Lung (tissue), 12 donors: ENCODE results near the gene UBR4. TPM values are rescaled to one million over a fixed set of nuclear protein-coding genes. Genes with fewer than 3 reads are reported as not detected.

Source experiments
- ATAC-seq: fragments of 200-7000 bp; cut with Tn5 transposase; one replicate; pipeline ENCODE4 v1.9.1; 2020; ENCODE audit warnings: moderate number of reproducible peaks; ENCODE audit not compliant: insufficient read depth, low FRiP score
- DNase-seq, 3 donors: peaks; one replicate each; pipeline ENCODE4 v3.0.0-alpha.2; 2013 to 2017
- H3K27ac ChIP-seq, 2 donors: one replicate each; pipeline ENCODE4 v1.5.1; 2013; ENCODE audit warnings: mild to moderate bottlenecking in 2 of 2, moderate library complexity in 2 of 2, control low read depth in 1 of 2, inconsistent platforms in 1 of 2, low read depth in 1 of 2, low read length in 1 of 2
- H3K27me3 ChIP-seq, 3 donors: one replicate each; pipeline ENCODE4 v1.5.1; 2013; ENCODE audit warnings: low read length in 2 of 3; ENCODE audit not compliant: control insufficient read depth in 3 of 3, insufficient read depth in 3 of 3
- H3K36me3 ChIP-seq, 4 donors: one replicate each; pipeline ENCODE4 v1.5.1; 2013; ENCODE audit warnings: low read length in 4 of 4, mild to moderate bottlenecking in 1 of 4, moderate library complexity in 1 of 4; ENCODE audit not compliant: control insufficient read depth in 4 of 4, insufficient read depth in 4 of 4
- H3K4me1 ChIP-seq, 5 donors: one replicate each; pipeline ENCODE4 v1.5.1; 2013; ENCODE audit warnings: low read length in 5 of 5, mild to moderate bottlenecking in 2 of 5, moderate library complexity in 1 of 5; ENCODE audit not compliant: control insufficient read depth in 5 of 5, insufficient read depth in 5 of 5
- H3K4me3 ChIP-seq: one replicate; pipeline ENCODE4 v1.5.1; 2013; ENCODE audit warnings: mild to moderate bottlenecking, control low read depth, moderate library complexity
- H3K9ac ChIP-seq, 2 donors: one replicate each; pipeline ENCODE4 v1.5.1; 2013; ENCODE audit warnings: low read length in 2 of 2, control low read depth in 1 of 2; ENCODE audit not compliant: insufficient read depth in 1 of 2
- H3K9me3 ChIP-seq, 4 donors: one replicate each; pipeline ENCODE4 v1.5.1; 2013; ENCODE audit warnings: low read length in 3 of 4, mild to moderate bottlenecking in 1 of 4, moderate library complexity in 1 of 4; ENCODE audit not compliant: control insufficient read depth in 4 of 4, insufficient read depth in 3 of 4
- CTCF ChIP-seq: IDR thresholded peaks from 2 replicates; pipeline ENCODE4 v1.5.1; 2012; ENCODE audit warnings: mild to moderate bottlenecking; ENCODE audit errors: control extremely low read depth, extremely low read depth
- WGBS, 2 donors: extraction: QIAGEN DNeasy Blood & Tissue Kit; methylation state at CpG; one replicate each; pipeline ENCODE4 v1.1.7; 2013; 5-methylcytosine and 5-hydroxymethylcytosine counted together
- polyA plus RNA-seq, 2 donors: library from polyadenylated mRNA; stranded (reverse); fragments of 200-250 nt; gene quantifications; one replicate each; pipeline ENCODE4 v1.2.1, GENCODE V29; 2013
- total RNA-seq, 2 donors: library from RNA; depleted of rRNA in 1 of 2; stranded (reverse); fragments of >200 nt in 1 of 2; gene quantifications; one replicate each; pipeline ENCODE4 v1.2.1, GENCODE V29; 2014 to 2021
- donor health status: control.
- donor health status: control.
- donor health status: Bipolar disorder and iron deficiency.
- donor health status: healthy.
- donor health status: DM: yes; HTN: yes; CAD: no.

UBR4 gene
- total and polyA plus RNA-seq, 4 donors = 90.8 to 128 (median 113) TPM

- no peaks in the 10 kb centered on the region for H3K4me1 ChIP-seq
- H3K4me3 ChIP-seq = no peak overlapping the region
- H3K27ac ChIP-seq = no peak overlapping the region
- no peak for TF ChIP-seq CTCF
- DNase-seq (no peak), ATAC-seq (no peak)
- H3K9me3 ChIP-seq = no peaks in the 10 kb centered on the region
- H3K9ac ChIP-seq = no peak overlapping the region
- 82 to 87% methylated on average over 2 of the region's 2 CpGs for WGBS, 2 donors
- peaks cover 56 to 73% (median 62%) of the 10 kb centered on the region in 4 donors for H3K36me3 ChIP-seq
- H3K27me3 ChIP-seq = no peaks in the 10 kb centered on the region
These were observed 40.4 kb downstream of the UBR4 start for GRCh38 chr1:19169642-19170041.

GRCh38 chr1:19167140-19167539 is 42.9 kb downstream of the UBR4 start:
- 93 to 98% methylated on average over 6 of the region's 6 CpGs for WGBS, 2 donors
- TF ChIP-seq CTCF = no peak
- DNase-seq (no peak), ATAC-seq (no peak)
- Histone ChIP-seq H3K9ac (no peak overlapping the region), H3K4me1 (no peaks in the 10 kb centered on the region), H3K4me3 (no peak overlapping the region), H3K9me3 (no peaks in the 10 kb centered on the region), H3K27me3 (no peaks in the 10 kb centered on the region), H3K36me3 (peaks cover 58 to 74% (median 61%) of the 10 kb centered on the region in 4 donors), H3K27ac (no peak overlapping the region)

GRCh38 chr1:19166066-19166465 is 44.0 kb downstream of the UBR4 start:
- Histone ChIP-seq H3K9ac (no peak overlapping the region), H3K4me1 (no peaks in the 10 kb centered on the region), H3K9me3 (no peaks in the 10 kb centered on the region), H3K27me3 (no peaks in the 10 kb centered on the region), H3K4me3 (no peak overlapping the region), H3K36me3 (peaks cover 61 to 72% (median 70%) of the 10 kb centered on the region in 4 donors), H3K27ac (no peak overlapping the region)
- ATAC-seq (no peak), DNase-seq (no peak)
- WGBS, 2 donors = 68 to 75% methylated on average over 3 of the region's 3 CpGs
- TF ChIP-seq CTCF = no peak

- TF ChIP-seq CTCF = no peak
- H3K27ac ChIP-seq = no peak overlapping the region
- DNase-seq (no peak), ATAC-seq (no peak)
- WGBS, 2 donors = 87% methylated on average over 3 of the region's 3 CpGs
- peaks cover 62 to 75% (median 71%) of the 10 kb centered on the region in 4 donors for H3K36me3 ChIP-seq
- H3K9me3 ChIP-seq = no peaks in the 10 kb centered on the region
- no peaks in the 10 kb centered on the region for H3K27me3 ChIP-seq
- no peak overlapping the region for H3K9ac ChIP-seq
- no peaks in the 10 kb centered on the region for H3K4me1 ChIP-seq
- H3K4me3 ChIP-seq = no peak overlapping the region
These were observed 44.6 kb downstream of the UBR4 start for GRCh38 chr1:19165501-19165900.
